ENCODE data around the gene GALT.

Gene GALT

DNA sequence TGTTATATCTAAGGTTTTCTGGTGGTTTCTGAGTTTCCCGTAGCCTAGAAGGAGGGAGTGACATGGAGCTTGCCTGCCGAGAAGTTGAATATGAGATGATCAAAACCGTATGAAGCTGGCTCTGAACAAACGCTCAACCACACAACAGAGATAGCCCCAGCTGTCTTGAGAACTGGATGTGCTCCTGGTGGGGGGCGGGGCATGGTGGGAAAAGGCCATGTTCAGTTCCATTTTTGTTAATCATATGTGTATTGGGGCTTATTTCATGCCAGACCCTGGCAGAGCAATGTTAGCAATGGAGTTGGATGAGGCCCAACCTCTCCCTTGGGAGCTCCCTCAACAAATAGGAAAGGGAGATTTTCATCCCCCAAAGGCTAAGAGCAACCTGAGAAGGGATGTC is 39.8 kb downstream of the GALT start:
- no peak for DNase-seq

DNA sequence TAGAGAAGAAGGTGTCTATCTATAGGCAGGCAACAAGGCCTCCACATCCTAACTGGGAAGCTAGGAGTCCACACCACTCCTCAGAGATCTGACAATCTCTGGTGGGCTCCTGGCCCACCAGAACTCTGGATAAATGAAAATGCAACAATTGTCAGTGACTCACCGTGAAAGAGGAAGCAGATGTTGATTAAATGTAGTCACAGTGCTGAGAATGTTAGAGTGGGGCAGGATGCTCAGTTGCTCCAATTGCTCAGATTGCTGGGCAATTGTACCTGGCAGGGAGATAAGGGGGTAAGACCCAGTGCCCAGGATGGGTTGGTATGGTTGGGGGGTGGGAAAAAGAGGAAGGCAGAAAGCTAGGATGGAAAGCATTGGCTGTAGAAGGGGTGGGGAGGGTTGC is 40.3 kb downstream of the GALT start:
- no peak for DNase-seq

GRCh38 chr9:34687276-34688030 is 41.0 kb downstream of the GALT start:
- no peak for DNase-seq

DNA sequence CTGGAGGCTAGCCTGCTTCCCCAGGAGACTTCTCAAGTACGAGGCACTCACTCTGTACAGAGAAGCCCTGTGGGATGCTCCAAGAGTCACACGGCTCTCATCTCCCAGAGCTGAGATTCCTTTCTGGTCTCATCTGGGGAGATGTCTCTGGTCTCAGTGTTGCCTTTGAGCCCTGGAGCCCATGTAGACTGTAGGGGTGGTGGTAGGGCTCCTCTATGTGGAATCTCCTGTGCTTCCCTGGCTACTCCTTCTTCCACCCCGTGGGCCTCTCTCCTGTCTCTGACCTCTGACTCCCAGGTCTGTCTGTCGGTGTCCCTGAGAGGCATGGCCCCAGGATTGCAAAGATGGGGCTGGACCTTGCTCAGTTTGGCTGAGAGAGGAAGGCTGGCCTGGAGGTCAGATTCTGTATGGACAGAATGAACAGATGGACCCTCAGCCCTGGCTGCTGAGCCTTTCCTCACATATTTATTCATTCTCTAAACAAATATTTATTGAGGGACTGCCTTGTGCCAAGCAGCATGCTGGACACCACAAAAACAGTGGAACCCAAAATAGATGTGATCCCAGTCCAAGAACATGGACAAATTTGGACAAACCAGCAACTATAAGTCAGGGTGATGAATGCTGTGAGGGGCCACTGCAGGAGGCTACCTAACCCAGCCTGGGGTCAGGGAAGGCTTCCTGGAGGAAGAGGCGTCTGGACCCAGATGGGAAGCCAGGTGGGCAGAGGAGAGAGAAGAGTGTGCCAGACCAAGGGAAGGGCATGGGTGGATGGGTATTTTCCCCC is 42.0 kb downstream of the GALT start:
- DNase-seq: no peak

GRCh38 chr9:34689116-34689470 is 42.6 kb downstream of the GALT start:
- no peak for DNase-seq

DNA sequence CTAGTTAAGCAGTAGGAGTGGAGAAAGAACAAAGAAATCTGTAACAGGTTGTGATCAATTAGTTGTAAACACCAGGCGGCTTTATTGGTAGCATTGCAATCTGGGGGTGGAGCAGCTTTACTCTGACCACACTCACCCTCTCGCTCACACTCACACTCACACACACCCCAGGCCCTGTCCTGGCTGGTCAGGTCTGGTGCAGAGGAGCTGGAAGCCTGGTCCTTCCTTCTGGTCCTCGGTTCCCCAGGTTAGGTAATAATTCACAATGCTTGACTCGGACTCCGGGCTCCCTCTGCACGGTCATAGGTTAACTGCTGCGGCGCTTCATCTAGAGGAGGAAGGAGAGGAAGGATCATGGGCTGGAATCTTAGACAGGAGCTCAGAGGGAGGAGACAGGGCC is 43.0 kb downstream of the GALT start:
- no peak for DNase-seq

DNA sequence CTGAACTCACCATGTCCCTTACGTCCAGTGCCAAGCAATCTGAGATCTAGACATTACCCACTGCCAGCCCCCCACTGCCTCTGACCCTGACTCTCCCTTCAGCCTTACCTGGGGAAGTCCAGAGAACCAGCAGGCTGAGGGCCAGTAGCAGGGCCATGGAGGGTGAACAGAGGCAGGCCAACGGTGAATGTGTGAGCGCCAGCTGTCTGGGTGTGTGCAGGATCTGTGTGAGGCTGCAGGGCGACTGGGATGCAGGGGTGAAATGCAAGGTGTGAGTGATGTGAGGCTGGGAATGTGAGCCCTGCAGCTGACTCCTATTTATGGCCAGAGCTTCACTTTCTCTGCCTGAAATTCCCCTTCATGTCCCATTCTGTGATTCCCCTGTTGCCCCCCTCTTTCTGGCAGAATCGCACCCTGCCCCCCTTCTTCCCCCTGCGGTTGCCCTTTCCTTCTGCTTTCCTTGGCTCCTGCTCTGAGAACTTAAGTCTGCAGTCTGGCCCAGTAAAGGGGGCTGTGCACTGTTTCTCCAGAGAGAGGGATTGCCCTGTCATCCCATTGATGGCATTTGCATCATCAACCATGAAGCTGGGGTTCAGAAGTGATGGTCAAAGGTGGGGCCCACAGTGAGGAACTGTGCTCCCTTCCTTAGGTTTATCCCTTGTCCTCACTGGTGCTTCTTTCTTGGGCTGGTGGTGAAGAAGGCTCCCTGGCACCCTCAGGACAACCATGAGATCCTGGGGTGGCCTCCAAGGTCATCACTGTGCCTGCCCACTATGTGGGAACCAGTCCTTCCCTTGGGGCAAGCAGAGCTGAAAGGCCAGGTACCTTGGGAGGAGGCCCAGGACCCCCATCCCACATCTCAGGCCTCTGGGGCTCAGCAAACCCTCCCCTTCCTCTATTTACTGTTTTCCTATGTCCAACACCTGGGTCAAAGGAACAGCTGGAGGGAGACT is 44.8 kb downstream of the GALT start, which contains the start of gene CCL19:
TSS of gene CCL19 (minus strand) at position 294 of the 953 bp plus-strand sequence. CDS start at position 157, 137 bp downstream.
- DNase-seq: no peak

GRCh38 chr9:34691936-34692315 is 45.5 kb downstream of the GALT start:
- DNase-seq: no peak

GRCh38 chr9:34693560-34693959 is 47.1 kb downstream of the GALT start:
- no peak for DNase-seq

DNA sequence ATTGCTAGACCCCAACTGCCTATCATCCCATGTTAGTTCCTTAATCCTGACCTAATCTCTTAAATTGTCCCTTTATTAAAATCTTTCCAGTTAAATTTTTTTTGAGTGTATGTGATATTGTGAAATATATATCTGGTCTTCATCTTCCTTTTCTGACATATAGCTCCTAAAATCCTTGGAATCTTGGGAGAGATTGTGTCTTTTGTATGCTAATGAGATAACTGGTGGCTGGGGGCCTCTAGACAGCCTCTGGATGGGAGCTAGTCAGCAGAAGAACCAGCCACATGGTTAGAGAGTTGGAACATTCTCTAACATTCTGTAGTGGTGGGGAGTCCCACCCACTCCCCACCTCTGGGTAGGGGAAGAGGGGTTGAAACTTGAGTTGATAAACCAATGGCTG is 48.3 kb downstream of the GALT start:
- no peak for DNase-seq

Measured in CD4-positive, alpha-beta T cell treated with Interleukin-10 for 1 hour (primary cell).